KMS-11 (cell line): ENCODE measurements around the gene TINAGL1.

Experiments used
- H2AFZ ChIP-seq: fragments of 200-600 bp; sonication (generic); 2 replicates; pipeline ENCODE4 v1.6.1; 2016; ENCODE audit warnings: antibody characterized with exemption, mixed run types, low read depth
- H3K27ac ChIP-seq: fragments of 200-600 bp; sonication (generic); 2 replicates; pipeline ENCODE4 v1.6.1; 2016; ENCODE audit warnings: mild to moderate bottlenecking, mixed run types
- H3K27me3 ChIP-seq: fragments of 200-600 bp; sonication (generic); 2 replicates; pipeline ENCODE4 v1.6.1; 2017; ENCODE audit warnings: mild to moderate bottlenecking, low read depth, mixed run types, moderate library complexity; ENCODE audit not compliant: insufficient read depth
- H3K36me3 ChIP-seq: fragments of 200-600 bp; sonication (generic); 2 replicates; pipeline ENCODE4 v1.6.1; 2017; ENCODE audit warnings: mild to moderate bottlenecking, mixed run types; ENCODE audit not compliant: insufficient read depth
- H3K4me1 ChIP-seq: fragments of 200-600 bp; sonication (generic); 2 replicates; pipeline ENCODE4 v1.6.1; 2016; ENCODE audit warnings: mild to moderate bottlenecking, low read depth, mixed run types; ENCODE audit not compliant: poor library complexity, severe bottlenecking
- H3K4me2 ChIP-seq: fragments of 200-600 bp; sonication (generic); 2 replicates; pipeline ENCODE4 v1.7.0; 2016; ENCODE audit warnings: mild to moderate bottlenecking, mixed run types
- H3K4me3 ChIP-seq: fragments of 200-600 bp; sonication (generic); IDR thresholded peaks from 2 replicates; pipeline ENCODE4 v1.6.1; 2017; ENCODE audit warnings: low read depth, low read length, mixed read lengths; ENCODE audit not compliant: insufficient read depth
- H3K79me2 ChIP-seq: fragments of 200-600 bp; sonication (generic); 2 replicates; pipeline ENCODE4 v1.6.1; 2016; ENCODE audit warnings: low read depth, mixed run types; ENCODE audit not compliant: insufficient read depth
- H3K9ac ChIP-seq: fragments of 200-600 bp; sonication (generic); 2 replicates; pipeline ENCODE4 v1.6.1; 2016; ENCODE audit warnings: mild to moderate bottlenecking, mixed run types
- H4K20me1 ChIP-seq: fragments of 200-600 bp; sonication (generic); 2 replicates; pipeline ENCODE4 v1.6.1; 2016; ENCODE audit warnings: mild to moderate bottlenecking, mixed run types; ENCODE audit not compliant: insufficient read depth
- TF ChIP-seq, protein P1 (sequence below): fragments of 200-600 bp; sonication (generic); conservative IDR thresholded peaks from 2 replicates; pipeline ENCODE4 v1.6.1; 2017; ENCODE audit warnings: low read depth, mild to moderate bottlenecking, antibody characterized with exemption, low read length, moderate library complexity, mixed read lengths

Gene TINAGL1

DNA sequence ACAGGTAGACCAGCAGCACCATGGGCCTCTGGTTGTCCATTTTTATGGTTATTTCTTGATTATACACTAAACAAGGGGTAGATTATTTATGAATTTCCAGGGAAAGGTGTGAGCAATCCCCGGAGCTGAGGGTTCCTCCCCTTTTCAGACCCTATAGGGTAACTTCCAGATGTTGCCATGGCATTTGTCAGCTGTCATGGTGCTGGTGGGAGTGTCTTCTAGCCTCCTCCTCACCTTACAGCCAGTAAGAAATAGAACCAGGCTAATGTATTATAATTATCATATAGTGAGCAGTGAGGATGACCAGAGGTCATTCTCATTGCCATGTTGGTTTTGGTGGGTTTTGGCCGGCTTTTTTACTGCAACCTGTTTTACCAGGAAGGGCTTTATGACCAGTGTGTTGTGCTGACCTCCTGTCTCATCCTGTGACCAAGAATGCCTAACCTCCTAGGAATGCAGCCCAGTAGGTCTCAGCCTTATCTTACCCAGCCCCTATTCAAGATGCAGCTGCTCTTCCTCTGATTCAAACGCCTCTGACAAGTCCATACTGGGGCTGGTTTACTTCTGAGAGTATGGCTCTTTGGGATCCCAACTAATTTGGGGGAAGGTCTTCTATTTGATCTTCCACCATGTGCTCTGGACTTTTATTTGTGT, 13.5 kb upstream of the TINAGL1 start:
- H3K4me2 ChIP-seq: no peak overlapping the region
- H3K36me3 ChIP-seq: no peaks in the 10 kb centered on the region
- H3K79me2 ChIP-seq: no peaks in the 10 kb centered on the region
- H3K27ac ChIP-seq: no peak overlapping the region
- H3K27me3 ChIP-seq: no peaks in the 10 kb centered on the region
- no peak overlapping the region for H3K4me3 ChIP-seq
- no peak overlapping the region for H2AFZ ChIP-seq
- TF ChIP-seq, protein P1, sequence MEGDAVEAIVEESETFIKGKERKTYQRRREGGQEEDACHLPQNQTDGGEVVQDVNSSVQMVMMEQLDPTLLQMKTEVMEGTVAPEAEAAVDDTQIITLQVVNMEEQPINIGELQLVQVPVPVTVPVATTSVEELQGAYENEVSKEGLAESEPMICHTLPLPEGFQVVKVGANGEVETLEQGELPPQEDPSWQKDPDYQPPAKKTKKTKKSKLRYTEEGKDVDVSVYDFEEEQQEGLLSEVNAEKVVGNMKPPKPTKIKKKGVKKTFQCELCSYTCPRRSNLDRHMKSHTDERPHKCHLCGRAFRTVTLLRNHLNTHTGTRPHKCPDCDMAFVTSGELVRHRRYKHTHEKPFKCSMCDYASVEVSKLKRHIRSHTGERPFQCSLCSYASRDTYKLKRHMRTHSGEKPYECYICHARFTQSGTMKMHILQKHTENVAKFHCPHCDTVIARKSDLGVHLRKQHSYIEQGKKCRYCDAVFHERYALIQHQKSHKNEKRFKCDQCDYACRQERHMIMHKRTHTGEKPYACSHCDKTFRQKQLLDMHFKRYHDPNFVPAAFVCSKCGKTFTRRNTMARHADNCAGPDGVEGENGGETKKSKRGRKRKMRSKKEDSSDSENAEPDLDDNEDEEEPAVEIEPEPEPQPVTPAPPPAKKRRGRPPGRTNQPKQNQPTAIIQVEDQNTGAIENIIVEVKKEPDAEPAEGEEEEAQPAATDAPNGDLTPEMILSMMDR: no peak
- no peak overlapping the region for H3K9ac ChIP-seq
- no peaks in the 10 kb centered on the region for H4K20me1 ChIP-seq
- H3K4me1 ChIP-seq: no peaks in the 10 kb centered on the region

DNA sequence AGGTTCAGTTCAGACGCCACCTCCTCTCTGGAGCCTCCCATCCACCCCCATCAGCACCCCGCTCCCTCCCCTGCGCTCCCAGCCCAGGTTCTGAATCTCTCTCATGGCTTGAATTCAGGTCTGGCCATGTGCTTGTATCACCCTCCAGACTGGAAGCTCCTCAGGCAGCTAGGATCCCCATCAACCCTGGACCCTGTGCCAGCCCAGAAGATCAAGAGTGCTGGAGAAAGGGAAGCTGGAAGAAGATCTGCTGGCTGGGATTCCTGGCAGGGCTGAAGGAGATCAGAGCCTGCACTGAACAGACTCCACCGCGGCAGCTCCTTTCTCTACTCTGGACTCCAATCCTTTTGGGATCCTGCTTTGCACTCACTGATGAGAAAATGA, 11.7 kb upstream of the TINAGL1 start:
- Histone ChIP-seq H3K36me3 (no peaks in the 10 kb centered on the region), H3K27ac (no peak overlapping the region), H4K20me1 (no peaks in the 10 kb centered on the region), H2AFZ (no peak overlapping the region), H3K4me2 (no peak overlapping the region), H3K9ac (no peak overlapping the region), H3K4me1 (no peaks in the 10 kb centered on the region), H3K4me3 (no peak overlapping the region), H3K27me3 (no peaks in the 10 kb centered on the region), H3K79me2 (no peaks in the 10 kb centered on the region)
- TF ChIP-seq, protein P1: no peak

DNA sequence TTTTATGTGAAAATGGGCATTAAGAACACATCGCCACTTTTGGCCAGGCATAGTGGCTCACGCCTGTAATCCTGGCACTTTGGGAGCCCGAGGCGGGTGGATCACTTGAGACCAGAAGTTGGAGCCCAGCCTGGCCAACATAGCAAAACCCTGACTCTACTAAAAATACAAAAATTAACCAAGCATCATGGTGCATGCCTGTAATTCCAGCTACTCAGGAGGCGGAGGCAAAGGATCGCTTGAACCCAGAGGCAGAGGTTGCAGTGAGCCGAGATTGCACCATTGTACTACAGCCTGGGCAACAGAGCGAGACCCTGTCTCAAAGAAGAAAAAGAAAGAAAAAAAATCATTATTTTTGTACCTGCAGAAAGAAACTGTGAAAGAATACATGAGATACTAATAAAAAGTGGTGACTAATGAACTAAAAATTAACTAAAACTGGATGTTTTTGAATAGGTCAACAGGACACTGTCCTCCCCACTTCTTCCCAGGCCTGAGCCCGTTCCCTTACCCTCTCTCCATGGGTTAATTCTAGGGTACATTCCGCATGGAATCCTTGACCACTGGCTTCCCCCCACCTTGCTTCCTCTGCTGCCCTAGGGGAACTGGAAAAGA, 8.3 kb upstream of the TINAGL1 start:
- Histone ChIP-seq H3K9ac (no peak overlapping the region), H2AFZ (no peak overlapping the region), H3K27ac (no peak overlapping the region), H3K4me3 (no peak overlapping the region), H3K36me3 (no peaks in the 10 kb centered on the region), H3K4me1 (no peaks in the 10 kb centered on the region), H4K20me1 (no peaks in the 10 kb centered on the region), H3K27me3 (0 out of 2 replicates have a peak, but pooled peaks cover 3% of the 10 kb centered on the region), H3K4me2 (no peak overlapping the region), H3K79me2 (no peaks in the 10 kb centered on the region)
- TF ChIP-seq, protein P1: no peak

DNA sequence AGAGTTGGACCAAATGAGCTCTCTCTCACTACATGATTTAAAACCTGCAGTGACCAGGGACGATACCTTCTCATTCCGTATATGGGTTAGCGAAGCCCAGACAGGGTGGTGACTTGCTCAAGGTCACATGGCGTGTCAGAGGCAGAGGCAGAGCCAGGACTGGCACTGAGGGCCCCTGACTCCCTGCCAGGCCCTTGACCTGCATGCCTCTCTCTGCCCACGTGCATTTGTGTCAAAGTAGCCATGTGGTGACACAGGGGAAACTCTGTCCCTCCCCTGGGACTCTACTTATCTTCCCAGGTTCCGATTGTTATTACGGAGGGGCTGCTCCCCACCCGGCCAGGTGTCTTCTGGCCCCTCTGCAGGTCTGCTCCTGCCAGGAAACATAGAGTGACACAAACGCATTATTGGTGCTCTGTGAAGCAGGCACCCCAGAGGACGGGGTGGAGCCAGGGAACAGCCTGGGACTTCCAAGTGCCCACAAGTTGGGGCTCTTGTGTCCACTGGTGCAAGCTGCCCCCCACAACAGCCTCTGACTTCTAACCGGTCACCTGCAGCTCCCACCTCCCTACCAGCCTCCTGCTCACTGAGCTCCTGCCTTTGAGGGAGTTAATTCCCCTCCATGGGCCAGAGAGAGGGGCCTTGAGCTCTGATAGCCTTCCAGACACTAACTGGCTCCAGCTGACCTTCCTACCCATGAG, 7.3 kb upstream of the TINAGL1 start:
- H2AFZ ChIP-seq: no peak overlapping the region
- no peaks in the 10 kb centered on the region for H4K20me1 ChIP-seq
- TF ChIP-seq, protein P1: no peak
- no peaks in the 10 kb centered on the region for H3K79me2 ChIP-seq
- no peak overlapping the region for H3K9ac ChIP-seq
- no peak overlapping the region for H3K4me2 ChIP-seq
- H3K4me3 ChIP-seq: no peak overlapping the region
- H3K36me3 ChIP-seq: no peaks in the 10 kb centered on the region
- H3K4me1 ChIP-seq: no peaks in the 10 kb centered on the region
- H3K27ac ChIP-seq: no peak overlapping the region
- 0 out of 2 replicates have a peak, but pooled peaks cover 3% of the 10 kb centered on the region for H3K27me3 ChIP-seq
